Ovary (tissue), 3 donors: ENCODE results near the gene FAM217A.

ENCODE experiments used
- CTCF ChIP-seq, 3 donors: fragments of 450-650 bp in 2 of 3; fragments of 200-600 bp in 1 of 3; IDR thresholded peaks; one replicate each; pipeline versions ENCODE4 v1.5.1 to v1.8.0; 2016 to 2022; ENCODE audit warnings: antibody characterized with exemption in 3 of 3, mild to moderate bottlenecking in 1 of 3
- EP300 ChIP-seq: sonication (generic); formaldehyde crosslinking; IDR thresholded peaks from one replicate; pipeline ENCODE4 v1.6.1; 2017; ENCODE audit warnings: antibody characterized with exemption
- POLR2A ChIP-seq: fragments of 450-650 bp; IDR thresholded peaks from one replicate; pipeline ENCODE4 v1.6.1; 2017; ENCODE audit warnings: antibody characterized with exemption, mild to moderate bottlenecking, moderate library complexity
- donor health status: DM: no; HTN: no; CAD: no.

GRCh38 chr6:4128072-4128471 lies 49.1 kb upstream of the FAM217A start:
- TF ChIP-seq CTCF (IDR thresholded peaks at IDR 0.05) (no peak), POLR2A (no peak), EP300 (no peak)
